ENCODE data around the gene RTN4IP1.
"Not testable (repeated sequence)": the region's sequence is repeated elsewhere in the genome, so short reads cannot be mapped to it uniquely, and the experiment has no call there.

Gene RTN4IP1

DNA sequence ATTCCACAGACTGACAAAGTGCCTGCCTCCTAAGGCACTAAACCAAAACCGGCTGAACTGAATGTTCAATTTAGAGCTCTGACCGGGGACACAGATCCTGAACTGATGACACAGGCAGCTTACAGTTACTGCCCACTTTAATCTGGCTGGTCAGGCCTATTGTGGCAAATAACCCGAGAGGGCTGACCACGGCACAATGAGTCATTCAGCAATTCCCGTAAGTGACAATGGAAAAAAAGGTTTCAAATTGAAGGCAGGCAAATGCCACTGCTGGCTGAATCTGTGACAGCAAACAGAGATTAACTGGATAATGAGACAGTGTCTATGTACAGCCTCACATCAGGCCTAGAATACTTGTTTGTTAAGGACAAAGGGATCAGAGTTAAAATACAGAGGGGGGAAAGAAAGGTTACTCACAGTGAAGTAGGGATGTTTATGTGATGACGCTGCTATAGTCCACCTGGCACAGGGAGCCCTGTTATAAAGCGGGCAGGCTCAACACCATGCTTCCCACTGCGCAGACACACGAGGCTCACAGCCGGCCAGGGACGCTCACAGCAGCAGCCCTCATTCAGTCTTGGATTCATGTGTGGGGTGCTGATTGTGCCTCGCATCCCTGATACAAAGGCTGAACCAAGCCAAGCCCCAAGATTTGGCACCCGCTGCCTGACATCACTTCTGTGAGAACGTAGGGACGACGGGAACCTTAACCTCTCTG lies 54.4 kb downstream of the RTN4IP1 start:
- DNase-seq, result no peak

- DNase-seq, result no peak
Observed at GRCh38 chr6:106572875-106573585, 56.3 kb downstream of the RTN4IP1 start.

GRCh38 chr6:106572436-106572835 lies 56.9 kb downstream of the RTN4IP1 start:
- DNase-seq, result no peak

- DNase-seq, result no peak
Observed at GRCh38 chr6:106569428-106569827, 59.9 kb downstream of the RTN4IP1 start.

DNA sequence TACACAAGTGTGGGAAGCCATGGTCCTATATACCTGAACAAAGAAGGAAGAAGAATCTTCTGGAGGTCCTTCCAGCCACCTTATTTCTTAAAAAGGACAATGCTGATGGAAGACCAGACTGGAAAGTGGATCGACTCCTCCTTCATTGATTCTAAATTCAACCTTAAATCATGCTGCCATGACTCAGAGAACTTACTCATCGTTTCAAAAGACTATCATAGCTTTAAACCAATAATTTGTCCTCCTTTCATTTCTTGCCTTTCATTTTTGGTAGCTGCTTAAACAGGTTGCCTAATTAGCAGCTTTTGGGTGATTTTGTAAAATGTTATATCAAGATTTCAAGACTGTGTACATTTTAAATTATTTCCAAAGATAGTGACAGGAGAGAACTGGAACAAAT lies 60.8 kb downstream of the RTN4IP1 start:
- DNase-seq, result no peak

- DNase-seq, result no peak
Observed at GRCh38 chr6:106564476-106564875, 64.8 kb downstream of the RTN4IP1 start.

DNA sequence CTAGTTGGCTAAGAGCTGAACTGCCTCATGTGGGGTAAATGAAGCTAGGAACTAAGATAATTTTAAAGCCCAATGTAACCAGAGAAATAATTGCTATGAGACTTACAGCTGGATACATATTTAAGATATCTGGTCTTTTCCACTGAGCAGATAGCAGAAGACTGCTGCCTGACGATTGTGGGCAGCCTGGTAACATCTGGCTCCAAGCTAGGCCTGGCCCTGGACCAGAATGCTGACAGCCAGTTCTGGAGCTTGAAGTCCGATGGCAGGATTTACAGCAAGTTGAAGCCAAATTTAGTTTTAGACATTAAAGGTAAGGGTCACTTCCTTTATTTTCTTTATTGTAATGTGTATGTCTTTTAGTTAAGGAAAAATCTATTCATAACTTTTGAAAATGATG lies 65.7 kb downstream of the RTN4IP1 start:
- DNase-seq, result no peak

DNA sequence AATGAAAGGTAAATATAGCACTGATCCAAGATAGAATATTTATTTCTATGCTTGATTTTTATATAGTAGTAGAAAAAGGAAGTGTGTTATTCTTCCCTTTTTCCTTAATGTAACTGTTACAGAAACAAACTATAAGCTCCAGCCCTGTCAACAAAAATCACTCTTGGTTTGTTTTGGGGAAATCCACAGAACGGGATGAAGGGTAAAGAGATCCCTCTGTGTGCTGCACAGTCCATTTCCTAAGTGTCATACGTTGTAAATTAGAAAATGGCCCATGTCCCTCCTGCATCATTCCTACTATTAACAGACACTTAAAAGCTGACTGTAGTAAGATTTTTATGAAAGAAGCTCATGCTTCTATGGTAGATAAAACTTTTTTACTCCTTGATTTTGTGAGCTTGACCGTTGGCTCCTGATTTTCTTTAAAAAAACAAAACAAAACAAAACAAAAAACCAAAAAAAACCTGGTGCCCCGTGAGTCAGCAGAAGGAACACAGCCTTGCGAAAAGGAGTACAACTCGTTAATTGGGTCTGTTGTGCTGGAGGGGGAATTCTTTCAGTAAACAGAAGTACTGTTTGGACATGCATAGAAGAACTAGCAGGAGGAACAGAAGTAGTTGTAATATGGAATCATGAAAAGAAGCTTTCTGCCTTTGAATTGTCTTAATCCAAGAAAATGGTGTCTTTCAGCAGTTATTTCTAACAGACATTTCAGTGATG lies 67.5 kb downstream of the RTN4IP1 start:
- DNase-seq, result no peak

- peak; percentile 30 for DNase-seq
Observed at GRCh38 chr6:106560996-106561685, 68.2 kb downstream of the RTN4IP1 start.

GRCh38 chr6:106559659-106560058 lies 69.6 kb downstream of the RTN4IP1 start:
- not testable (repeated sequence) for DNase-seq

DNA sequence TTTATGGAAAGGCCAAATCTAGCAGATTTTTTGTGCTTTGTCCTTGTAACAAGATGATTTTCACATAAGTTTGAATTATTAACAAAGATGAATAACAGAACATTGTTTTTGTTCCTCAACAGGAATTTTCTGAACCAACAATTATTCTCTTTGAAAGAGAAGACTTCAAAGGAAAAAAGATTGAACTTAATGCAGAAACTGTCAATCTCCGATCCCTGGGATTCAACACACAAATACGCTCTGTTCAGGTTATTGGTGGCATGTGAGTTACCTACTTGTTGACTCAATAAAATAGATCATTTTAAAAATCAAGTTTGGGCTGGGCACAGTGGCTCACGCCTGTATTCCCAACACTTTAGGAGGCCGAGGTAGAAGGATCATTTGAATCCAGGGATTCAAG lies 70.9 kb downstream of the RTN4IP1 start:
- no peak for DNase-seq

- no peak for DNase-seq
Observed at GRCh38 chr6:106557837-106558236, 71.5 kb downstream of the RTN4IP1 start.

DNA sequence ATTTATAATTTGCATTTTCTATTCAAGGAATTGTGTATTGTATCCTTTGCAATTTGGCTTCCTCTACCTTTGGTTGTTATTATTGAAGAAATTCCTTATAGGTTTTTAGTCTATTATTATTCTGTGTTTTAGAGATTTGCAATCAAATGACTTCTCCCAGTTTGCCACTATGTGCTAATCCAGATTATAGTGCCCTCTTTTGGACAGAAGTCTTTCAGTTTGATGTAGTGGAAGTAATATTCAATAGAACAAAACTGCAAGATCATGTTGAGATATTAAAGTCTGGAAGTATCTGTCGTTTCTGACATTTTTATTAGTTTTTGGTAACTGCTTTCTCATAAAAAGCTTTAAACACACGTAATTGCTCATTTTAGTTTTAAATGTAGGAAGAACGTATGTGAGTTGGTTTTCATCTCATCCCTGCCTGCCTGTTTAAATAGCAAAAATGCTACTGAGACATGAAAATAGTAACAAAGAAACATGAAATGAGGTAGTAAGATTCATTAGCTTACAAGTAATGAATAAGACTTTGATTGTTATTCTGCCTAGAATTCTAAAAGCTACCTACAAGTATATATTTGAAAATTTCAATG lies 72.8 kb downstream of the RTN4IP1 start:
- DNase-seq, result no peak

GRCh38 chr6:106555767-106556166 lies 73.5 kb downstream of the RTN4IP1 start:
- no peak for DNase-seq

- no peak for DNase-seq
Observed at GRCh38 chr6:106553440-106553839, 75.9 kb downstream of the RTN4IP1 start.

DNA sequence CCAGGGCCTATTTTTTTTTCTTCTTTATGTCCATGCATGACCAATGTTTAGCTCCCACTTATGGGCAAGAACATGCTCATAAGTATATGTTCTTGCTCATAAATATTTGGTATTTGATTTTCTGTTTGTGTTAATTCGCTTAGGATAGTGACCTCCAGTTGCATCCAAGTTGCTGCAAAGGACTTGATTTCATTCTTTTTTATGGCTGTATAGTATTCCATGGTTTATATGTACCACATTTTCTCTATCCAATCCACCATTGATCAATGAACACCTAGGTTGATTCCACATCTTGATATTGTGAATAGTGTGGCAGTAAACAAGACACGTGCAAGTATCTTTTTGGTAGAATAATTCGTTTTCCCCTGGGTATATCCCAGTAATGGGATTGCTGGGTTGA lies 78.1 kb downstream of the RTN4IP1 start:
- no peak for DNase-seq

GRCh38 chr6:106549521-106549920 lies 79.8 kb downstream of the RTN4IP1 start:
- no peak for DNase-seq

GRCh38 chr6:106548926-106549455 lies 80.3 kb downstream of the RTN4IP1 start:
- DNase-seq, result not testable (repeated sequence)

DNA sequence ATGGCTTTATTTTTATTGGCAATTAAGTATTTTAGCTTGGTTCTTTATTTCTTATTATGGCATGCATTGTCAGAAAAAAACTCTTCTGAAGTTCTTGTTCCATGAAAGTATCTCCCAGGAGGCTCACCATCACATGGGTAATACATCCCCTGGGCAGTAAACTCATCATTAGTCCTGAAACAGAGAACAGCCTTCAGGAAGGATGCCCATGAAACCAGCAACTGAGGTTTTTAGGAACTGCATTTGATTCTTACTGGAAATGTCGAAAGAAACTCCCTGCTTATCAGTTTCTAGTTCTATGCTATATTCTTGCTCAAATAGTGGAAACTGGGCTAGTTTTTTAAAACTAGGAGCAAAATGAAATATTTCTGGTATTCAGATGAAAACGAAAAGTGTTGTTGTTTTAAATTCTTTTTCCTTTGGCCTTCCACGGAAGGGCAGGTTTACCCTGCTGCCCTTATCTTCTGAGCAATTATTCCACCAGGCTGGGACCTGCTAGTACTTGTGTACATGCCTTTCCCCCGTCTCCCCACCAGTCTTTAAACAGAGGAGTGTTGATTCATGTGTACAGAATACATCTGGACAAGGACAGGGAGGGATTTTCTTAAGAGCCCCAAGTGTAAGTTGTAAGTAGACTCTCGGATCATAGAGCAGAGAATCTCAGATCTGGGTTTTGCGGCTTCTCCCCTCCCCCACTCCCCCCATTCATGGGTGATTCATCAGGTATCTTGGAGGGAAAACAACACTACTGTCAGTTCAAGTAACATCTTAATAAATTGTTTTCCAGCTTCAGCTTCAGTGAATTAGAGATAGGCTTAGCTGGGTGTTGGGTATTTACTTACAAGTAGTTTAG lies 81.5 kb downstream of the RTN4IP1 start:
- DNase-seq, result peak; percentile 63

GRCh38 chr6:106546691-106547414 lies 82.4 kb downstream of the RTN4IP1 start:
- no peak for DNase-seq

DNA sequence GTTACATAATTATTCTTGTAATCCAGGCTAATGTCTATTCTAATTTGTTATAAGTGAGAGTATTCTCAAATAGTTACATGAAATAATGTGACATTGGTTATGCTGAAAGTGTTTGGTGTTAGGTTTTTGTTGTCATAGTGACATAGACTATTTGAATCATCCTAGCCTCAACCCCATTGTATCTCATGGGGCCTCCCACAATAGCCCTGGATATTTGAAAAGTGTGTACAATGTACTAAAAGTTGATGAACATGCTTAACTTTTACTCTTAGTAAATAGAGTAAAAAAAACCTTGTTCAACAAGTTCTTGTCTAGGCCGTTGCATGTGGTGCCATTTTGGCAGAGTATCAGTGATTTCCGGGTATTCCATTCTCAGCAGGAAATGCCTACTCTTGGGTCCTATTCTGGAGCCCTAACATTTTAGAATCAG lies 83.0 kb downstream of the RTN4IP1 start:
- DNase-seq, result no peak

All from CD4-positive, alpha-beta T cell treated with Interleukin-17A for 4 hours (primary cell).